NCI-H2029 treated with DMSO at 0.1 percent for 48 hours (cell line): ENCODE measurements around the gene FOXQ1.

Experiments used
- DNase-seq: peaks from one replicate; lab custom pipeline; 2025; lab: John Stamatoyannopoulos, UW

FOXQ1 gene

GRCh38 chr6:1311400-1312202, at the start of gene FOXQ1:
TSS of gene FOXQ1 (plus strand) at chr6:1312098. CDS start at chr6:1312705, 607 bp downstream.
- DNase-seq: no peak

DNA sequence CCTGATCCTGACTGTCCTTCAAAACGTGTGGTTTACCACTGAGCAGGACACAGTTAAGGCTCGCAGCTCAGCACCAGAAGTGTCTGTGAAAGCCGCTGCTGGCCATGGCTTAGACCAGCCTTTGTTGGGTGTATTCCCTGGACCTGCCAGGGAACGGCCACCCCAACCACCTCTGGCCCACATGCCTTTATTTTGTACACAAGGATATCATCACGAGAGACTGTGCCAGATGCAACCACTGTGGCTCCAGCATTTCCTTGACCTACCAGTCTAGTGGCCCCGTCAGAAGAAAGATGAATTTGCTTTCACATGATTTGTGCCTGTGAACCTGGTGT, 49.2 kb upstream of the FOXQ1 start:
- DNase-seq: no peak

DNA sequence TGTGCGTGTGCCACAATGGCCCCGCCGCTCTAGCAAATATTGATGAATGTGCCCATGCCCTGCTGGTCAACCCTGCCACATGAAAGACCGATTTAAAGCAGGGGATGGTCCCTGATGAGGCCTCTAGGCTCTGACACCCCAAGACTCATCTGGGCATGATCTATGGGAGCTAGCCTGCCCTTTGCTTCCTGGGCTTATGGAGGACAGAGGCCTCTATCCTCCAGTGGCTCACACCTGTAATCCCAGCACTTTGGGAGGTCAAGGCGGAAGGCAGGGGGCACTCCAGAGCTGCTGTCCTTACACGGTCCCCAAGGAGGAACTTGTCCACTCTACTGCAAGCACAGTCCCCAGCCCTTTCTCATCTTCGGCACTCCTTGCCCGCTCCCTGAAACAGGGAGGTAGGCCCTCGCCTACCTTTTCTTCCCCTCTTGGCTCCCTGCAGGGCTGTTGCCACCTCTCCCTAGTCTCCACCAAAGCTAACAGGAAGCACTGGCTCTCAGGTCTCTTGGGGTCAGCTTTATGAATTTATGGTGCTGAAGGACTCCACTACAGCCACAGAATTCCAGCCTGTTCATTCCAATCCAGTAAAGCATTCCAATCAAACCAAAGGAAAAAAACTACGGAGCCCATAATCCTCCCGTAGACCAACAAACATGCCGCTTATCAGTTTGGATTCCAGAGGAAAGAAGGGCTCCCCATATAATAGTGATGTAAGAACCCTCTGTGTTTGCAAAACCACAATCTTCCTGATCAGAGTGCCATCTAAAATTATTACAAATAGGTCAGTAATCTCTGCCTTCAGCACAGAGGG, 48.7 kb upstream of the FOXQ1 start:
- no peak for DNase-seq

- DNase-seq: no peak
These were observed 48.0 kb upstream of the FOXQ1 start for GRCh38 chr6:1263850-1264377.

- DNase-seq: no peak
These were observed 47.1 kb upstream of the FOXQ1 start for GRCh38 chr6:1264619-1265445.

- no peak for DNase-seq
These were observed 45.2 kb upstream of the FOXQ1 start for GRCh38 chr6:1266686-1267056.

DNA sequence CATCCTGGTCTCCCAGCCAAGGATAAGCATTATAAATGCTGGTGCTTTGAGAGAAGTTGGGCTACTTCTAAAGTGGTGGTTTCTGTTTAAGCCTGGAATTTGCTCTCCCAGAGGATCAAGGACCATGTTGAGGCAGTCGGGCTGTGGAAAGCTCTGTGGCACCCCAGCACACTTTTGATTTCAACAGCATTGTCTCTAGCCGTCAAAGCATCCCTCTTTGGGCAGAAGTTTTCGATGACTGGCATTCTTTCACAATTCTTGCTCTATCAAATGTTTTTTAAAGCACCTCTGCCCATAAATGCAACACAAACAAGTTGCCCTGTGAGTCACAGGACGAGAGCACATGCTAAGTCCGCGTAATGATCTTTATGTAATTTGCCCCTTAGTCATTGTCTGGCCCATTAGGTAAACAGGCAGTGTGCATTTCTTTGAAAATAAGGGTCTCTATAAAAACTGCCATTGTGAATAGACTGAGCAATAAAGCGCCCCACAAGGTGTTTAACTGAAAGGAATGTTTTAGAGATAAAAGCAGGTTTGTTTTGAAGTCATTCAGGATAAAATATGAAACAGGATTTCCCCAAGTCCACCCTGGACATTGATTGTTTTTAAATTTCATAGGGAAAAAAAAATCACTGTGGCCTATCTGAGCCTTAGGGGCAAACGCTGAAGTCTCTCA, 44.7 kb upstream of the FOXQ1 start:
- DNase-seq: no peak

DNA sequence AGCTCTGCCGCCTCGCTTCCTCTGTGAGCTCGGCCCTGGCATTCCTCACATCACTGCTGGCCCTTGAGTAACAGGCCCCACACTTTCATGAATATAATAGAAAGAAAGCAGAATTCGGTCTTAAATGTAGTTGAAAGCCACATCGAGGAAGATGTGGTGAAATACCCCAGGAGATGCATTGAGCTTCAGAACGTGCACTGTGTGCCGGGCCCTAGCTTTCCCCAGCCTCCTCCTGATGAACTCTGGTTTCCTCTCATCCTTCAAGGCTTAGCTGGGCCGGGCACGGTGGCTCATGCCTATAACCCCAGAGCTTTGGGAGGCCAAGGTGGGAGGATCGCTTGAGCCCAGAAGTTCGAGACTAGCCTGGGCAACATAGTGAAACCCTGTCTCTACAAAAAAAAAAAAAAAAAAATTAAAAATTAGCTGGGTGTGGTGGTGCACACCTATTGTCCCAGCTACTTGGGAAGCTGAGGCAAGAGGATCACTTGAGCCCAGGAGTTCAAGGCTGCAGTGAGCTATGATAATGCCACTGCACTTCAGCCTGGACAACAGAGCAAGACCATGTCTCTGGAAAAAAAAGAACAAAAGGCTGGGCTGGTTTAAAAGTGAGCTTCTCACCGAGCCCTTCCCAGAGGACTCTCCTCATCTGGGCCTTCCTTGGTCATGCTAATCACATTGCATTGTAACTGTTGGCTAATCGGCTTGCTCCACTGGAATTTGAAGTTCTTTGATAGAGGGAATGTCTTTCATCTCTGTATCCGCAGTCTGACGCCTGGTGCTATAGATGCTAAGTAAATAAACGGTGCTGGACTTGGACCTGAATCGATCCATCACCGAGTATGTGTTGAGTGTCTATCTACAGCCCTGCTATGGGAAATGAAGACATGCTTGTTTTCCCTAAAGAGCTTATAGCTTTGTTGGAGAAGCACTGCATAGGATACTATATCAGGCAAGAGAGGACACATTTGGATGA, 43.8 kb upstream of the FOXQ1 start:
- DNase-seq: no peak

- DNase-seq: no peak
These were observed 40.7 kb upstream of the FOXQ1 start for GRCh38 chr6:1271071-1271763.

- DNase-seq: no peak
These were observed 33.7 kb upstream of the FOXQ1 start for GRCh38 chr6:1278061-1278720.

DNA sequence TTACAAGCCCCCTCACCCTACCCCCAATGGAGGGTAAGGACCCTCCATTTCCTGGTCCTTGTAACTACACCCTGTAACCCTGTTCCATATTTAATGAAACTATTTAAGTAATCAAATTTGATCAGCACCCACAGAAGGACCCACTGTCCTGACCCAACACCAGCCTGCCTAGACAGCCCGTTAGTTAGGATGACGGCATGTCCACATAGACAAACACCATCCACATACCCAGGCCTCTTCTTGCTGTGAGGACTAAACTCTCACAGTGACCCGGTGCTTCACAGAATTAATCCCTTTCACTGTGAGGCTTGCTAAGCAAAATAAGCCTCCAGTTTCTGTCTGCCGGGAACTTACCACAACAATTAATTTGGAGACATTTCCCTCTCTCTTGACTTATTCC, 32.8 kb upstream of the FOXQ1 start:
- no peak for DNase-seq

DNA sequence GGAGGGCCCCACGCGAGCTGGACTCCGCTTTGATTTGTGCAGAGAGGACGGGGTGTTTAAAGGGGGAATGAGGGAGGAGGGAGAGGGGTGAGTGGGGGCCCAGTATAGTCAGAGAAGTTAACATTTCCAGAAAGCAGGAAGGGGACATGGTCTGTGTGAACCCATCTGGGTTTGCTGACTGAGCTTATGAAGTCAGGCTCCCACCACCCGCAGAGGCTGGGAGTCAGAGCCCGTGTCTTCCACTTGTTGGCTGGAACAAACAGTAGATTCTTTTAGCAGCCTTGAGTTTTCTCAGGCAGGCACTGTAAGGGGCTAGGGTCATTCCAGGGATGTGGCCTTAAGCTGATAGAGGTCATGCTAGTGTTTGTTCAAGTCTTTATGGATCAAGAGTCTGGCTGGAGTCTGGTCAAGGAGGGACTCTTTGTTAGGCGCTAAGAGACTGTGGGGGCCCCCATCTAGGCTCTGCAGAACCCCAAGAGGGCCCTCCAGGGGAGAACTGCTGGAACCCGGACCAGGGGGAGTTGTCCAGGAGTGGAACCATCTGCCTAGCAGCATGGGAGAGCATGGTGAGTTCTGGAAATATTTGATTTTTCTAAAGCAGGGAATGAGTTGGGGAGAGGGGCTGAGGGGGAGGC, 31.1 kb upstream of the FOXQ1 start:
- DNase-seq: no peak

GRCh38 chr6:1281746-1282145, 30.2 kb upstream of the FOXQ1 start:
- DNase-seq: no peak

DNA sequence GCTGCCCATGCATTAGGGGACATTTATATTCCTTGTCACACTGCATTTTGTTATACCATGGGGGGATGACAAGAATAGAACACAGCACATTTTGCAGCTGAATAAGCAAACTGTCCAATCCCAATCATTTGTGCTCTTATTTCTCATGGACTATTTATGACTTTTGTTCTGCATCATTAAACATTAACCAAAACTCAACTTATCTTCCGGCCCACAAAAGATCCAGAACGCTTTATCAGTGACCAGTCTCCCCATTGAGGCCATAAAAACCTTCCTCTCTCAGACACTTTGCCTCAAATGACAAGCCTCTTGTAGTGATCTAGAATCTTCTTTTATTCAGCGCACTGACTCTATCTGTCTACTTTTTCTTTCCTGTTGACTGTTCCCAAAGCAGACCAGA, 28.4 kb upstream of the FOXQ1 start:
- DNase-seq: no peak

DNA sequence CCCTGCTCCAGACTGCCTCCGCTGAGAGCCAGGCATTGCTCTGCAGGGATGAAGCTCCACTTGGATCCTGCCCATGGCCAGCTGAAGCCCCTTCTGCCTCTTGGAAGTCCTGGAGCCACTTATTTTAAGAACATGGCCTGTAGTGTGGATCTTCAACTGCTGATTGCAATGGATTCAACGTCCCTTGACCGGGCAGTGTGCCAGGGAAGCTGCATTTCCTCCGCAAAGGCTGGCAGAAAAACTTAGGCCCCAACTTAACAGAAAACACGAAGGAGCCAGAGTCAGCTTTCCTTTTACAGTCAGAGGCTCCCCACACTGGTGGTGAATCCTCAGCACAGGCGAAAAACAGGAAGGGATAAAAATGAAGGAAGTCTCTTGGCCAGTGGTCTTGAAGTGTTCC, 26.3 kb upstream of the FOXQ1 start:
- no peak for DNase-seq

DNA sequence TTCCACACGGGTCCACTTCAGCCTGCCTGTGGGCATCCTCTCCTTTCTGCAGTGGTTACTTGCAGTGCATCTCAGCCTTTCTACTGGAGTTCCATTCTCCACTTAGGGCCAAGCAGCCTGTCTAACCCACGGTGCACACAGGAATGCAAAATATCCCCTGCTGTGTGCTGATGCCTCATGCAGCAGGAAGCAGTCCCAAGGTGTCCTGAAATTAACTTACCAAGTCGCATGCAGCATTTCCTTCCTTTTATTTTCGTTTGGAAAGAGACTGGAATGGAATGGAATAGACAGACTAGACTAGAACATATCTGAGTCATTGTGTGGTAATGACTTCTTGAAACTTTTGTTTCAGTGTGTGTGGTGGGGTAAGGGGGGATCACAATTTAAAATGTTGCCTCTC, 25.9 kb upstream of the FOXQ1 start:
- DNase-seq: no peak

DNA sequence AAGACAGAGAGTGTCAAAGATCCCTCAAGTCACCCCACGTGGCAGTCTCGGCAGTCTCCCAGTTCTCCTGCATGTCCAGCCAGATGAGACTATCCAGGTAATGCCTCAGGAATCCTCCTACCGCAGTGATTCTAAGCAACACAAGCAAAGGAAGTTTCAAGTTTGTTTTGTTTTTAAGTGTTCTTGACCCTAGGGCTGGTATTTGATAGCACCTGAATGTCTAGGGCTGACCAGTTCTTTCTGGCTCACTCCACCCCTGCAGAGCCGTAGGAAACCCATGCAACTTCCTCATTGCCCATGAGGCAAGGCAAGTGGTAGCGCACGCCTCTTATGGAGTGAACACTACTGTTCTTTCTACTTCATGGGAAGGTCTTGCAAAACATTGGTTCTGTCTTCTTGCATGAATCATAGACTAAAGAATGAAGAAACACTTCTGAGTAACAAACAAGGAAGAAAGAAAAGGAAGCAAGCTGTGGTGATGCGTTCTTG, 24.8 kb upstream of the FOXQ1 start:
- no peak for DNase-seq

DNA sequence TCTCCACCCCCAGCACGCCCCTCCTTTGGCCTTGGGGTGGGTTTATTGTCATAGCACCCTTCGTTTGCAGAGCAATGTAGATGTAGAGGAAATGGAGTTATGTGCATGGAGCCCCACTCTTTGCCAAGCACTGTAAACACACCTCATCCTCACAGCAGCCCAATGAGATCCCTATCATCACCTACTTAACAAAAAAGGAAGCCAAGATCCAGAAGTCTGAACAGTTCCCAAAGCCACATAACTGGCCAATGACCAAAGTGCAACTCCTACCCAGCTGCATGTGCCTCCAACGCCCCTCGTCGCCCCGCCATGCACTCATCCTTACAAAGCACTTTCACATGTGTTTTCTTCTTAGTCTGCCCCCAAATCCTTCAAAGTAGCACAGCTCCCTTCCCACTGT, 21.8 kb upstream of the FOXQ1 start:
- DNase-seq: no peak

DNA sequence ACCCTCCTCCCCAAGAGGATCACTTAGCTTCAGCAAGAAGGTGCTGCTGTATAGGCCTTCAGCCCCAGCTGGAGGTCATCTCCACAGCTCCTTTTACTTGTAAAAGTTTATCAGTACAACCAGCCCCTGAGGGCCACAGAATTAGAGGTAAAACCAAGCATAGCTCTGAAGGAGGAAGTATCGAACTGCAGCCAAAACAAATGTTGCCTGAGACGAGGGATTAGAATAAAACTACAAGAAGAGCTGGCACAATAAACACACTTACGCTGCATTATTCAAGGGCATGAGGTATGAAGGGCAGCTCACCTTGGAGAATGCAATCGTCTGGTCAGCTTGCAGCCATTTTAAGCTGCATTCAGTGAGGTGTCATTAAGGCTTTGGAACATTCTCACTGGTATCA, 21.1 kb upstream of the FOXQ1 start:
- no peak for DNase-seq
